ENCODE data around the gene CNOT3.

GRCh38 chr19:54160182-54160811 lies 22.7 kb downstream of the CNOT3 start:
- TF ChIP-seq, protein P1, sequence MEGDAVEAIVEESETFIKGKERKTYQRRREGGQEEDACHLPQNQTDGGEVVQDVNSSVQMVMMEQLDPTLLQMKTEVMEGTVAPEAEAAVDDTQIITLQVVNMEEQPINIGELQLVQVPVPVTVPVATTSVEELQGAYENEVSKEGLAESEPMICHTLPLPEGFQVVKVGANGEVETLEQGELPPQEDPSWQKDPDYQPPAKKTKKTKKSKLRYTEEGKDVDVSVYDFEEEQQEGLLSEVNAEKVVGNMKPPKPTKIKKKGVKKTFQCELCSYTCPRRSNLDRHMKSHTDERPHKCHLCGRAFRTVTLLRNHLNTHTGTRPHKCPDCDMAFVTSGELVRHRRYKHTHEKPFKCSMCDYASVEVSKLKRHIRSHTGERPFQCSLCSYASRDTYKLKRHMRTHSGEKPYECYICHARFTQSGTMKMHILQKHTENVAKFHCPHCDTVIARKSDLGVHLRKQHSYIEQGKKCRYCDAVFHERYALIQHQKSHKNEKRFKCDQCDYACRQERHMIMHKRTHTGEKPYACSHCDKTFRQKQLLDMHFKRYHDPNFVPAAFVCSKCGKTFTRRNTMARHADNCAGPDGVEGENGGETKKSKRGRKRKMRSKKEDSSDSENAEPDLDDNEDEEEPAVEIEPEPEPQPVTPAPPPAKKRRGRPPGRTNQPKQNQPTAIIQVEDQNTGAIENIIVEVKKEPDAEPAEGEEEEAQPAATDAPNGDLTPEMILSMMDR (IDR thresholded peaks at IDR 0.05 in 2 of 3, conservative IDR thresholded peaks at IDR 0.05 in 1 of 3; ENCODE audit: borderline replicate concordance in 1 of 3, insufficient read depth in 1 of 3, low read depth in 2 of 3, low read length in 2 of 3), result no peak
- TF ChIP-seq POLR2A (IDR thresholded peaks at IDR 0.05; ENCODE audit: borderline replicate concordance, extremely low read depth, insufficient read depth, insufficient read length) (no peak), CBX3 (IDR thresholded peaks at IDR 0.05; ENCODE audit: low read depth) (no peak), RAD21 (IDR thresholded peaks at IDR 0.05; ENCODE audit: low read depth) (no peak), TCF7L2 (IDR thresholded peaks at IDR 0.05; ENCODE audit: borderline replicate concordance, extremely low read depth, insufficient read depth, insufficient read length) (no peak), SRF (IDR thresholded peaks at IDR 0.05; ENCODE audit: low read depth) (no peak), YY1 (IDR thresholded peaks at IDR 0.05; ENCODE audit: extremely low read depth, insufficient replicate concordance, low read depth, low read length) (no peak), POLR2AphosphoS5 (IDR thresholded peaks at IDR 0.05; ENCODE audit: low read depth, low read length) (no peak), ZNF274 (IDR thresholded peaks at IDR 0.05; ENCODE audit: low read depth, low read length) (no peak), EZH2phosphoT487 (IDR thresholded peaks at IDR 0.05; ENCODE audit: borderline replicate concordance) (no peak)
- TF ChIP-seq, protein P2, sequence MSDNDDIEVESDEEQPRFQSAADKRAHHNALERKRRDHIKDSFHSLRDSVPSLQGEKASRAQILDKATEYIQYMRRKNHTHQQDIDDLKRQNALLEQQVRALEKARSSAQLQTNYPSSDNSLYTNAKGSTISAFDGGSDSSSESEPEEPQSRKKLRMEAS (IDR thresholded peaks at IDR 0.05), result no peak
